ENCODE measurements around the gene PTPRE. TPM values are rescaled to one million over a fixed set of nuclear protein-coding genes. Genes with fewer than 3 reads are reported as not detected.

Gene PTPRE
- total RNA-seq, 4 donors from 2014 or later, result 28.1 to 89.7 (median 54.2) TPM

DNA sequence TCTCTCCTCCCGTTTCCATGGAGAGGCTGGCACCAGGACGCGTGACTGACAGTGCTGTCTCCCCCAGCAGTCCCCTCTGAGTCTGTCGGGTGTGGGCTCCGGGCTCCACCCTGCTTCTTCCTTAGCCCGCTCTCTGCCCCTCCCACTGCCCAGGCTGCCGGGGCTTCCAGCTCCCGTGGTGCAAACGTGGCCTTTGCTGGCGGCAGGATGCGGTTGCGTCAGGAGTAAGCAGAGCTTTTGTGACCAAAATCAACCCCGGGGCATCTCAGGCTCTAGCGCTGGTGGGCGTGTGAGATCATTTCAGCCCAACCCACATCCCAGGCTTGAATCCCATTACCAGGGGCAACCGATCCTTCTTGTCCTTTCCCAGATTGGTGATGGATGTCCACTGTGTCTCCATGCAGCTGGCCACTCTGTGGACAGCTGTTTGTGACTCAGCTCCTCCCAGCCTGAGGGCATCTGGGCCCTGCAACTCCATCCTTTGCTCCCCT lies 28.2 kb downstream of the PTPRE start:
- no peak for TF ChIP-seq CTCF (IDR thresholded peaks at IDR 0.05)
- ATAC-seq (ENCODE audit: low FRiP score), result no peak
- DNase-seq (ENCODE audit: low spot score), result no peak

GRCh38 chr10:127937069-127937468 lies 30.2 kb downstream of the PTPRE start:
- no peak for DNase-seq (ENCODE audit: low spot score)
- peak; percentile 65 for ATAC-seq (ENCODE audit: low FRiP score)

GRCh38 chr10:127937915-127938463 lies 31.1 kb downstream of the PTPRE start:
- no peak for TF ChIP-seq CTCF (IDR thresholded peaks at IDR 0.05)
- DNase-seq (ENCODE audit: low spot score) (no peak), ATAC-seq (ENCODE audit: low FRiP score) (no peak)

More at GRCh38 chr10:127937069-127937468, 30.2 kb downstream of the PTPRE start:
- TF ChIP-seq CTCF (IDR thresholded peaks at IDR 0.05), result no peak

- no peak for ATAC-seq (ENCODE audit: low FRiP score)
- no peak for TF ChIP-seq CTCF (IDR thresholded peaks at IDR 0.05)
- DNase-seq (ENCODE audit: low spot score), result no peak
Measured at GRCh38 chr10:127939786-127940330, 33.0 kb downstream of the PTPRE start.

- ATAC-seq (ENCODE audit: low FRiP score) (no peak), DNase-seq (ENCODE audit: low spot score) (no peak)
Measured at GRCh38 chr10:127940866-127941640, 34.1 kb downstream of the PTPRE start.

DNA sequence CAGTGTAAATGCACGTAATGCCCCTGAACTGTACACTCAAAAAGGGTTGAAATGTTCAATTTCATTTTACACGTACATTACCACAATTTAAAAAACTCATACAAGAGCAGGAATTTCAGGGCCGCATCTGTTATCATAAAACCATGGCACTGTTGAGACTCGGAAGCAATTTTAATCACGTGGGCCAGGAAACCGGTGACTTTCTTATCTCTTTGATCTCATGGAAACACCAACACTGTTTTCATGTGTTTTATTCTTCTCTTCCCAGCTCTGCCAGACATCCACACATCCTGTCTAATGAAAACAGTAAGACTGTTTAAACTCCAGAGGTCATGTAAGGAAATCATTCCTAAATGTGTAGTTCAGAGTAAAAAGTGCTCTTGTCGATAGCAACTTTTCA lies 35.9 kb downstream of the PTPRE start:
- no peak for ATAC-seq (ENCODE audit: low FRiP score)
- TF ChIP-seq CTCF (IDR thresholded peaks at IDR 0.05), result no peak
- no peak for DNase-seq (ENCODE audit: low spot score)

More at GRCh38 chr10:127940866-127941640, 34.1 kb downstream of the PTPRE start:
- TF ChIP-seq CTCF (IDR thresholded peaks at IDR 0.05), result no peak

Measured in omental fat pad (tissue), 4 donors.